Measurements from ENCODE around the gene AFP.

DNA sequence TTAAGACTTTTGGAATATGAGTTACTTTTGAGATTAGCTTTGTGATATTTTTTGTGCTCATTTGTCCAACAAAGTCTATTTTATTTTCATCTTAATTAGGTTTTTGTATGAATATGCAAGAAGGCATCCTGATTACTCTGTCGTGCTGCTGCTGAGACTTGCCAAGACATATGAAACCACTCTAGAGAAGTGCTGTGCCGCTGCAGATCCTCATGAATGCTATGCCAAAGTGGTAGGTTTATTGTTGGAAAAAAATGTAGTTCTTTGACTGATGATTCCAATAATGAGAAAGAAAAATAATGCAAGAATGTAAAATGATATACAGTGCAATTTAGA, 21.1 kb upstream of the AFP start:
- no peak for TF ChIP-seq TAF1 (IDR thresholded peaks at IDR 0.05; ENCODE audit: borderline replicate concordance, low read depth, low read length)
- TF ChIP-seq POLR2A (IDR thresholded peaks at IDR 0.05; ENCODE audit: low read depth, low read length) = no peak
- no peak for TF ChIP-seq POLR2AphosphoS5 (IDR thresholded peaks at IDR 0.05; ENCODE audit: low read depth, low read length)
